Bronchial epithelial cell (primary cell): ENCODE measurements around the gene SYTL2. TPM values are rescaled to one million over a fixed set of nuclear protein-coding genes. Genes with fewer than 3 reads are reported as not detected.

Experiments
- DNase-seq: peaks from one replicate; pipeline ENCODE4 v3.0.0-alpha.2; 2010; ENCODE audit warnings: low read depth
- FAIRE-seq: peaks from 2 replicates; lab custom pipeline; 2011; peaks lifted over from hg19 to GRCh38; lab: Jason Lieb, UNC
- H3K27me3 ChIP-seq: 2 replicates; pipeline ENCODE4 v1.5.1; 2011; ENCODE audit warnings: low read length; ENCODE audit not compliant: control insufficient read depth, insufficient read depth
- H3K36me3 ChIP-seq: 2 replicates; pipeline ENCODE4 v1.5.1; 2011; ENCODE audit warnings: low read length; ENCODE audit not compliant: control insufficient read depth, insufficient read depth
- H3K4me3 ChIP-seq: 2 replicates; pipeline ENCODE4 v1.5.1; 2011; ENCODE audit warnings: mild to moderate bottlenecking, low read depth, low read length, control low read depth
- total RNA-seq: library from RNA; depleted of rRNA; stranded (reverse); fragments of >200 nt; gene quantifications from 2 replicates; pipeline ENCODE4 v1.2.1, GENCODE V29; 2014
- TF ChIP-seq, protein P1 (sequence below): IDR thresholded peaks from 2 replicates; pipeline ENCODE4 v1.5.1; 2011; ENCODE audit warnings: mild to moderate bottlenecking, moderate library complexity, low read length, control low read depth, inconsistent platforms; ENCODE audit not compliant: insufficient read depth, severe bottlenecking

The SYTL2 gene
- total RNA-seq, 1 donor from 2014 or later, result 8.2 TPM

DNA sequence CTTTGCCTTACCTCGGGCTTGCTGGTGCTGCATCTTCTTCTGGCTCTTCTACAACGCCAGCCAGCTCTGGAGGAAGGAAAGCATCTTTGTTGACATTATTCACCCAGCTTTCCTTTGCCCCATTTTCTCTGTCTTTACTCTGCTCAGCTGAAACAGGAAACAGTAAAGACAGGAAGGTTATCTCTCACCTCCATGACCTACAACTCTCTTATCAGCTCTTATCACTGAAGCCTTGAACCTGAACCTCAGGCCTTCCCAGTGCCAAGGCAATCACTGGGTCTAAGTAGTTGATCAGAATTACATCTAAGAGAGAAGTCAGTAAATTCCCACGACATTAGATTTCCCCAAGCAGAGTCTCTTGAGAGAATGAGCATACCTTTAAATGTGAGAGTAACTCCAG, 65.3 kb downstream of the SYTL2 start:
- TF ChIP-seq, protein P1, sequence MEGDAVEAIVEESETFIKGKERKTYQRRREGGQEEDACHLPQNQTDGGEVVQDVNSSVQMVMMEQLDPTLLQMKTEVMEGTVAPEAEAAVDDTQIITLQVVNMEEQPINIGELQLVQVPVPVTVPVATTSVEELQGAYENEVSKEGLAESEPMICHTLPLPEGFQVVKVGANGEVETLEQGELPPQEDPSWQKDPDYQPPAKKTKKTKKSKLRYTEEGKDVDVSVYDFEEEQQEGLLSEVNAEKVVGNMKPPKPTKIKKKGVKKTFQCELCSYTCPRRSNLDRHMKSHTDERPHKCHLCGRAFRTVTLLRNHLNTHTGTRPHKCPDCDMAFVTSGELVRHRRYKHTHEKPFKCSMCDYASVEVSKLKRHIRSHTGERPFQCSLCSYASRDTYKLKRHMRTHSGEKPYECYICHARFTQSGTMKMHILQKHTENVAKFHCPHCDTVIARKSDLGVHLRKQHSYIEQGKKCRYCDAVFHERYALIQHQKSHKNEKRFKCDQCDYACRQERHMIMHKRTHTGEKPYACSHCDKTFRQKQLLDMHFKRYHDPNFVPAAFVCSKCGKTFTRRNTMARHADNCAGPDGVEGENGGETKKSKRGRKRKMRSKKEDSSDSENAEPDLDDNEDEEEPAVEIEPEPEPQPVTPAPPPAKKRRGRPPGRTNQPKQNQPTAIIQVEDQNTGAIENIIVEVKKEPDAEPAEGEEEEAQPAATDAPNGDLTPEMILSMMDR, result no peak
- Histone ChIP-seq H3K27me3 (no peaks in the 10 kb centered on the region), H3K36me3 (no peaks in the 10 kb centered on the region), H3K4me3 (no peak overlapping the region)
- no peak for FAIRE-seq
- DNase-seq, result no peak

GRCh38 chr11:85742873-85743275, 68.1 kb downstream of the SYTL2 start:
- TF ChIP-seq, protein P1, result no peak
- H3K27me3 ChIP-seq, result no peaks in the 10 kb centered on the region
- no peak for FAIRE-seq
- no peak overlapping the region for H3K4me3 ChIP-seq
- DNase-seq, result peak; percentile 84
- no peaks in the 10 kb centered on the region for H3K36me3 ChIP-seq

DNA sequence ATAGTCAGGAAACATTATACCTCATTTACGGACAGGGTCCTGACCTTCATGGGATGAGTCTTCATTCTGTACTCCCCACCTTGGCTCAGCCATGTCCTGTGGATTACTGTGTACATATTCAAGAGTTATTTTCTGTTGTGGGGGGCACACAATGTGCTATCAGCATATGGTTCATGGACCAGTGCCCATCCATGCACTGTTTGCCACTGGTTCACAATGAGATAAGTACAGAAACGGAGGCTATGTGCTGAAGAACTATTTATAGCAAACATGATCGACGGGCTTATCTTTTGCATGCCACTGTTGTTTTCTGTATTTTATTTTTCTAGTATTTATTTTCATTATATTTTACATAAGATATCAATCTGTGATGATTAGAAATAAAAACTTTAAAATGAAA, 68.6 kb downstream of the SYTL2 start:
- TF ChIP-seq, protein P1, result no peak
- FAIRE-seq (no peak), DNase-seq (no peak)
- H3K27me3 ChIP-seq, result no peaks in the 10 kb centered on the region
- no peak overlapping the region for H3K4me3 ChIP-seq
- no peaks in the 10 kb centered on the region for H3K36me3 ChIP-seq

DNA sequence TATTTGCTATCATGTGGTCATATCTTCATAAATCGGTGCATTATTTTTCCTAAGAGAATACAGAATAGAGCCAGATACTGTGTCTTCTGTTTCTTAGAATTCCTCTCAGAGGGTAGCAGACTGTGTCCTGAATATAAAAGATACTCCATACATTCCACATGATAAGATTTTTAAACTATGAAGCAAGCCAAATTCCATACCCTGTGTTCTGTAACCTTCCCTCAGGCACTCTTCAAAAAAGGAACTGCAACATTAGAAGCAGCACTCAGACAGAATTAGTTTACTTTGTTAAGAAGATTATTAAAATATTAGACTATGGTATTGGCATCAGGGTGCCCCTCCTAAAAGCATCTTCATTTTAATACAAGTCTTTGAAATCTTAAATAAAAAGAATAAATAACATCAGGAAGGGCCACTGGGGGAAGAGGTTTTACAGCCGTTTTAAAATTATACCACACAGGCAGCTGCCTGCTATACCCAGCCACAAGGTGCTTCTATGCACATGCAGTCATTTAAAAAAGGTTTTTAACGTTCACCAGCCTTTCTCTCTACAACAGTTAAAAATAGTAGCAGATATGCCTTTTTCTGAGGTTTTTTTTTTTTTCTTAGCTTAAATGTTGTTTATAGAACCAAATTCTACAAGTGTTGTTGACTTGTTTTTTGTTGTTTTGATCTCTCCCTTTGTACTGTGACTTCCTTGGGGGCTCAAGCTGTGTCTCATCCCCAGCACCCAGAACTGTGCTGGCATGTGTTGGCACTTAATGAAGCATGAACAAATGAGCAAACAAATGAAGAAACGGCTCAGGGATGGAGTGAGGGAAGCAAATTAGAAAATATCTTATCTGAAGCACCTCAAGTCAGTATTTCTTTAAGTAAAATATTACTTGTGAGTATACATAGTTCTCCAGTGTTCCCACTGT, 70.2 kb downstream of the SYTL2 start:
- FAIRE-seq, result no peak
- Histone ChIP-seq H3K27me3 (no peaks in the 10 kb centered on the region), H3K36me3 (no peaks in the 10 kb centered on the region), H3K4me3 (no peak overlapping the region)
- DNase-seq, result no peak
- TF ChIP-seq, protein P1, result no peak

GRCh38 chr11:85737738-85738137, 73.2 kb downstream of the SYTL2 start:
- Histone ChIP-seq H3K36me3 (no peaks in the 10 kb centered on the region), H3K4me3 (no peak overlapping the region), H3K27me3 (no peaks in the 10 kb centered on the region)
- FAIRE-seq (peak; percentile 70), DNase-seq (no peak)
- TF ChIP-seq, protein P1, result no peak
